ENCODE data around the gene NFATC1.
A peak's percentile ranks its signal among the peaks of the same experiment; 100 is the strongest.

NFATC1 gene

GRCh38 chr18:79397830-79398761, 2.4 kb downstream of the NFATC1 start:
- DNase-seq (ENCODE audit: low spot score): no peak
- TF ChIP-seq CTCF (IDR thresholded peaks at IDR 0.05; ENCODE audit: borderline replicate concordance, control extremely low read depth, extremely low read depth, insufficient read depth, missing control alignments): no peak
- in situ Hi-C loops (cut with MboI; ENCODE audit: low sequenced_read_pairs, unreplicated experiment): no loop called here

GRCh38 chr18:79399275-79400081, 3.7 kb downstream of the NFATC1 start:
- no peak for DNase-seq (ENCODE audit: low spot score)
- in situ Hi-C loops (cut with MboI; ENCODE audit: low sequenced_read_pairs, unreplicated experiment): loop anchor here (10.0 kb wide), 1 partner anchor 115 kb away; no protein-coding TSS in a partner anchor
- TF ChIP-seq CTCF (IDR thresholded peaks at IDR 0.05; ENCODE audit: borderline replicate concordance, control extremely low read depth, extremely low read depth, insufficient read depth, missing control alignments): no peak

GRCh38 chr18:79400091-79400590, 4.4 kb downstream of the NFATC1 start:
- DNase-seq (ENCODE audit: low spot score): peak; percentile 88
- no peak for TF ChIP-seq CTCF (IDR thresholded peaks at IDR 0.05; ENCODE audit: borderline replicate concordance, control extremely low read depth, extremely low read depth, insufficient read depth, missing control alignments)
- in situ Hi-C loops (cut with MboI; ENCODE audit: low sequenced_read_pairs, unreplicated experiment): loop anchor here (10.0 kb wide), 1 partner anchor 115 kb away; no protein-coding TSS in a partner anchor

- TF ChIP-seq CTCF (IDR thresholded peaks at IDR 0.05; ENCODE audit: borderline replicate concordance, control extremely low read depth, extremely low read depth, insufficient read depth, missing control alignments): no peak
- in situ Hi-C loops (cut with MboI; ENCODE audit: low sequenced_read_pairs, unreplicated experiment): loop anchor here (10.0 kb wide), 1 partner anchor 114 kb away; no protein-coding TSS in a partner anchor
- DNase-seq (ENCODE audit: low spot score): peak; percentile 84
Observed at GRCh38 chr18:79400591-79401381, 5.1 kb downstream of the NFATC1 start.

DNA sequence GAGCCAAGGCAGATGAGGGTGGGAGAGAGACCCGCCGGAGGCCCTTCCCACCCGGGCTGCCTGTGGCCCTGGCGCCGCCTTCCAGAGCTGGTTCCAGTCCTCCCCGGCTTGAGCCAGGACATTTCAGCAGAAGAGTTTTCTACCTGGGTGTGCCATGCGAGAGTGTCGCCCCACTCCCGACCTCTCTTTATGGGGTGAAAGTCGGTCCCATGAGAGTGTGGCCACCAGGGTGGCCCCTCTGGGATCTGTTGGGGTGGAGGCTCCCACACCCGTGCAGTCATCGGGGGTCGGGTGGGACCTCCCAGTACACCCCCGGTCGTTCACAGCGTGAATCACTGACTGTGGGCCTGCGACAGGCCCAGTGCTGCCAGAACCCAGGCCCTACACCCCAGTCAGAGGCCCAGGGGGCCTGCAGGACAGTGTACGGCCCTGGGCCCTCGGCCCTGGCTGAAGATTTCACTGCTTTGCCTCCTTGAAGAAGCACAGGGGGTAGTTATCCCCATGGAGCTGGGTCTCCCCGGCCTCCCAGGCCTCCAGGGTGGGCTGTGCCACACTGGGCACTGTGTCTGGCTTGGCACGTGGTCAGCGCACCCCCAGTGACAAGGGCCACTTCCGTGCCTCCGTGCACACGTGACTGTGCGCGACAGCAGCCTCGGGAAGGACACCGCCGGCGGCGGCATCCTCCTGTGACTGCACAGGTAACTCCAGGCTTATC, 5.9 kb downstream of the NFATC1 start:
- no peak for DNase-seq (ENCODE audit: low spot score)
- in situ Hi-C loops (cut with MboI; ENCODE audit: low sequenced_read_pairs, unreplicated experiment): loop anchor here (10.0 kb wide), 1 partner anchor 113 kb away; no protein-coding TSS in a partner anchor
- TF ChIP-seq CTCF (IDR thresholded peaks at IDR 0.05; ENCODE audit: borderline replicate concordance, control extremely low read depth, extremely low read depth, insufficient read depth, missing control alignments): no peak

Data from GM13976 (cell line).